NCI-H146 treated with DMSO at 0.1 percent for 48 hours (cell line): Measurements from ENCODE around the gene BIK.
"Not testable (repeated sequence)": the region's sequence is repeated elsewhere in the genome, so short reads cannot be mapped to it uniquely, and the experiment has no call there.

Experiments used
- DNase-seq: peaks from one replicate; lab custom pipeline; 2025; ENCODE audit not compliant: unreplicated experiment; lab: John Stamatoyannopoulos, UW

Gene BIK

DNA sequence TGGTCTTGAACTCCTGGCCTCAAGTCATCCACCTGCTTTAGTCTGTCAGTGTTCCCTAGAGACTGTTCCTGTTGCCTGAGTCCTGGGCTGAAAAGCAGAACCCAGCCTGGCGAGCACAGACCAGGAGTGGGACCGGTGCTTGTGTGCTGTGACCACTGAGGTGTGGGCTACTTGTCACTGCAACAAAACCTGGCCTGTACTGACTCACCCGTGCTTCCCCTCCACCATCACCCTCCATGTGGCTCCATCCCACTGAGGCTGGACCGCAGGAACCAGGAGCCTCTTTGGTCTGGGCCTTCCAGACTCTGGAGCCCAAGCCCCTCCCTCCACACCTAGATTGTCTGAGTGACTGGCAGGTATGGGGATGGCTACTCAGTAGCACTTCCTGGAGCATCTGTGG is 24.0 kb downstream of the BIK start:
- no peak for DNase-seq

- DNase-seq, result no peak
Measured at GRCh38 chr22:43135565-43135964, 25.0 kb downstream of the BIK start.

- DNase-seq, result no peak
Measured at GRCh38 chr22:43136255-43136654, 25.7 kb downstream of the BIK start.

DNA sequence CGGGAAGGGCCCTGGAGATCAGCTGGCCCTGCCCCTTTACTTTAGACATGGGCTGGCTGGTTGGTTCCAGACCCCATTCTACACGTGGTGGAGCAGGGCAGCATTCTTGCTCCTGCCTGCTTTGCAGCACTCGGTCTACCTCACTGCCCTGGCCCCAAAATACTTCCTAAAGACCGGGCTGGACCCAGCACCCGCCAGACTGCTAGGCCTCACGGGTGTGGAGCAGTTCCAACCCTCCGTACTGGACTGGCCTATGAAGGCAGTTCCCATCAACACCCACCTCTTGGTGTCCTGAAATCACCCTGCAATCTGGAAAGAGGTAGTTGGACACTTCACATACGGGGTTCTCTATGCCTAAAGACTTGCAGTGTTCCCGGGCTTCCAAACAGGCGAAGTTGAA is 26.3 kb downstream of the BIK start:
- no peak for DNase-seq

DNA sequence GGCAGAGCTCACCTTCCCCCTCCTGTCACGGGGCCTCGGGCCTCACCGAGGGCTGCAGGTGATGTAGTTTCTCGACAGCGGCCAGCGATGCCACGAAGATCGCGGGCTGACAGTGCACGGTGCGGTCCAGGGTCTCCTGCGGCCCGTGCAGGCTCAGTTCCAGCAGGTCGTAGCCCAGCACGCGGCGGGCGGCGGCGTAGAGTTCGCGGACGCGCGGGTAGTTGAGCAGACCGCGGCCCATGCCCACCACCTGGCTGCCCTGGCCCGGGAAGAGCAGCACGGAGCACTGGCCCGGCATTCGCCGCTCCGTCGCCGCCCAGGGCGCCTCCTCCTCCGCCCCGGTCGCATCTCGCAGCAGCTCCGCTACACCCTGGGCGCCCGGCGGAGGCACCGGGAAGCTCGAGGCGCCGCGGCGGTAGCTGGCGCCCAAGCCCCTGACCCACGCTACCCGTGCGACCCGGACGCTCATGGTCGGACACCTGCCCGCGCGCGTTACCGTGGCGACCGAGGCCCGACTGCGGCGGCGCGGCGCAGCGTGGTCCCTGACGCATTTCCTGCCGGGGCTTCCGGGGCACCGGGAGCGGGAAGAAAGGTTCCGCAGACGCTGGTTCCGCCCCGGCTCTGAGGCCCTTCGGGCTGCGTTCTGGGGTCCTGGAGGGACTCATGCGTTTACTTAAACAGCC is 32.5 kb downstream of the BIK start, which contains the start of gene MCAT:
MCAT (minus strand) TSS at position 519 of the 683 bp plus-strand sequence; CDS start at position 469, 50 bp downstream.
- DNase-seq, result peak; percentile 28

DNA sequence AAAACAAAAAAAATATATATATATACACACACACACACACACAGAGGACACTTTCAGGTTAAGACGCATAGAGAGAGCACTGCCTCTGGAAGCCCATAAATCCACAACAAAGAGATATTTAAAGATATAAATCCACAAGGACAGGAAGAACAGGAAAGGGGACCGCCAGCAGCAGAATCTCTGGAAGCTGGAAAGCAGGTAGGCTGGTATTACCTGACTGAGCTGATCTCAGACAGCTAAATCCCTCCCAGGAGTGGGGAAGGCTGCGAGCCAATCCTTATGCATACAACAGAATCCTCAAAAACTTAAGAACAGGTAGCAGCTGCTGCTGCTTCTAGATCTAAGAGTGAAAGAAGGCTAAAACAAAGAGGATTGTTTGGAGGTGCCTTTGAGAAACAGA is 34.4 kb downstream of the BIK start:
- DNase-seq, result no peak

- not testable (repeated sequence) for DNase-seq
Measured at GRCh38 chr22:43145371-43145770, 34.8 kb downstream of the BIK start.

GRCh38 chr22:43146332-43146731 is 35.8 kb downstream of the BIK start:
- DNase-seq, result not testable (repeated sequence)

GRCh38 chr22:43147821-43148220 is 37.3 kb downstream of the BIK start:
- DNase-seq, result no peak

DNA sequence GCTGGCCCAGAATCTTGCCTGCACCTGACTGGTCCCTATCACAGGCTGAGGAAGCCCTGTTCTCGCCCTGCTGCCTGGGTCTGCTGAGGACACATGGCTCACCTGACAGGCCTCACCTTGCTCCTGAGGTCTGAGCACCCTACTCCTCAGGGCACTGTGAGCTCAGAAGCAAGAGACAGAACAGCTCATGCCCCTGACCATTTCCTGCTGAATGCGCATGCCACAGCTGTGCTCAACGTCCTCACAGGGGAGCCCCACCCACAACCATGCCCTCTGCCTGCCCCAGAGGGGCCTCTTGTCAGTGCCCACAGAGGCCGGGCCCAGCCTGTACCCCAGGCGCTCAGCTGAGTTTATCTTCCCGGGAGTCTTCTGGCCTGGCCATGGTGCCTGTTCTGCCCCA is 38.0 kb downstream of the BIK start:
- no peak for DNase-seq

GRCh38 chr22:43150731-43151206 is 40.2 kb downstream of the BIK start:
- no peak for DNase-seq

DNA sequence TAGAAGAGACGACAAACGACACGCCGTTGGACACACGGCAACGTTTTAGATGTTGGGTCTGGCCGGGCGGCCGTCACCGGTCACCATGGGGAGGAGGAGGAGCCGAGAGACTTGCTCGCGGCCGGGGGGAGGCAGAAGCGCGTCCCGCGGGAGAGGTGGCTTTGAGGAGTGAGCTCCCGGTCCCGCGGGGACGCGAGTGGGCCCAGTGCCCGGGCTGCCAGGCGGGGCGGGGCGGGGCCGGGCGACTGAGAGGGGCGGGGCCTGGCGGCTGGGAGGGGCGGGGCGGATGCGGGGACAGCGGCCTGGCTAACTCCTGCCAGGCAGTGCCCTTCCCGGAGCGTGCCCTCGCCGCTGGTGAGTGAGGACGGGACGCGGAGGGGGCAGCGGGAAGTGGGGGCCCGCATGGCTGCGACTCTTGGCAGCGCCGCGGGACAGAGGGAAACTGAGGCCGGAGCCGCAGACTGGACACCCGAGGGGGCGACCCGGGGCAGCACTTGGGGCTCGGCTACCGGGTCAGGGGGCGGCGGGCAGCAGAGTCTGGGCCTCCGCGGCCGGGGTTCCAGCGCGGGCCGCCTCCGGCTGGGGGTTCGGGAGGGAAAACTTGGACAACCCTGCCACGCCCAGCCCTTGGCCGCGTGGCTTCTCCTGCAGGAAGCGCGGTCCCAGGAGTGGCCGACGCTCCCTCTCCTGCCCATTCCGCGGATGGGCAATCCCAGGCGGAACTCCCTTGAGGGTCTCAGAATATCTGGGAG is 40.9 kb downstream of the BIK start, which contains the start of gene TSPO:
TSPO (plus strand) TSS at position 309 of the 752 bp plus-strand sequence. CDS start 7,680 bp downstream, outside the sequence.
- DNase-seq, result no peak

DNA sequence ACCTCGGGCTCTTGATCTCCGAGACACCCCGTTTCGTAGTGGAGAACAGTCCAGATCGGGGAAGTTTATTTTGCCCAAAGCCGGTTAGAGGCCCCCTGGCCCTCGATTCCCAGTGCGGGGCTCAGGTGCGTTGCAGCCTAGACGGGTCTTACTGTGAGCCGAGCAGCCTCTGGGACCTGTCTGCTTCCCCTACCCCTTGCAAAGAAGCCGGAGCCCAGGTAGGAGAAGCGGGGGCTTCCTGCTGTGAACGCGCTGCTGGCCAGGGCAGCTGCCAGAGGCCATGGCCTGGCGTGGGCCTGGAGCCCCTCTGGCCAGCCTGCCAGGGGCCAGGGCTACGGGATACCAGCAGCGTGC is 41.4 kb downstream of the BIK start:
- DNase-seq, result no peak

- no peak for DNase-seq
Measured at GRCh38 chr22:43152357-43153071, 42.0 kb downstream of the BIK start.

- DNase-seq, result no peak
Measured at GRCh38 chr22:43153899-43154298, 43.3 kb downstream of the BIK start.

DNA sequence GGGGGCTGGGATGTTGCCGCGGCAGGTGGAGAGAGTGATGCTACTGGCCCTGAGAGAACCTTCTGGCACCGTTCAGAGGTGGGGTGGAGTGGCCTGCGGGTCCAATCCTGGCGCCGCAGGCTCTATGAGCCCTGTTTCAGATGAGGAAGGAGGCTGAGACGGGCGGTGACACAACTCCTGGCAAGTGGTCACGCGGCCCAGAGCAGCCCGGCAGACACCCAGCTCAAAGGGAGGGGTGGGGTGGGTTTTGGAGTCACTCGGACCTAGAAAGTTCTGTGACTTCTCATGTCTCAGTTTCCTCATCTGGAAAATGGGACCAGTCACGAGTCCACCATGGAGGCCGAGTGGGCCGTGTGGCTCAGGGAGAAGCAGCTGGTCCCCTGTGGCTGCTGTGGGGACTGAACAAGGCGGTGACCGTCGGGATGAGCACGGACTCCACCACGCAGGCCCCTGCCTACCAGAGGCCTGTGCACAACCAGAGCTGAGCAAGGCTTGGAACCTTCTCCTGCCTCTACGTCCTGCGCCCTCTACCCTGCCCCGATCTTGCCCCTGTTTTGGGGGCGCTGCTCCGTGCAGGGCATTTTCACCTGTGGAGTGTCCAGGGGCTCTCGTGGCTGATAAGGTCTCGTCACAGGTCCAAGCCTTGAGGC is 44.5 kb downstream of the BIK start:
- no peak for DNase-seq

GRCh38 chr22:43155789-43156188 is 45.2 kb downstream of the BIK start:
- DNase-seq, result no peak

- DNase-seq, result no peak
Measured at GRCh38 chr22:43156413-43156812, 45.9 kb downstream of the BIK start.

DNA sequence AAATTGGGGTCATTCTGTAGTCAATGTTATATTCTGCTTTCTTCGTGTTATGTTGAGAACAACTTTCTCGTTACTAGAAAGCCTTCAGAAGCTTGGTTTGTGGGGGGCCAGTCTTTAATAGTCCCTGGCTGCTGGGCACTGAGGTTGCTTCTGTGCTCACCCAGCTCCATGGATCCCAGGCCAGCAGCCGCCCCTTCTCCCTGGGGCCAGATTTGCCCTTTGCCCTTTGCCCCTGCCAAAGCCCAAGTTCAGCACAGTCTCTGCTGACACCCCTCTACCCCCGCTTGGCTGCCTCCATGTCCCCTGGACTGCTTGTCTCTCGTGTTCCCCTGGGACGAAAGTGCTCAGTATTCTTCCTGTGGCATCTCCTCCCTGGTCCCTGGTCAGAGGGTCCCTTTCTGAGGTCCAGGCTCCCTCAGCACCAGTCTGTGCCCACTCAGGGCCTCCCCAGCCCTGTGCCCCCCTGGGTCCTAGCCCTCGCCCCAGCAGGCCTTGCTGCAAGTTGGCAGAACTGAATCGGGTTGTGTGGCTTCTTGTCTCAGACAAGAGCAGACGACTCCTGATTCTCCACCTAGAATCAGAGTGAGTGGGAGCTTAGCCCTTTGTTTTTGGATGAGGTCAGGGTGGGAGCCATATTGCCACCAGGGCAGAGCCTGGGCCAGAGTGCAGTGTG is 47.5 kb downstream of the BIK start:
- no peak for DNase-seq

DNA sequence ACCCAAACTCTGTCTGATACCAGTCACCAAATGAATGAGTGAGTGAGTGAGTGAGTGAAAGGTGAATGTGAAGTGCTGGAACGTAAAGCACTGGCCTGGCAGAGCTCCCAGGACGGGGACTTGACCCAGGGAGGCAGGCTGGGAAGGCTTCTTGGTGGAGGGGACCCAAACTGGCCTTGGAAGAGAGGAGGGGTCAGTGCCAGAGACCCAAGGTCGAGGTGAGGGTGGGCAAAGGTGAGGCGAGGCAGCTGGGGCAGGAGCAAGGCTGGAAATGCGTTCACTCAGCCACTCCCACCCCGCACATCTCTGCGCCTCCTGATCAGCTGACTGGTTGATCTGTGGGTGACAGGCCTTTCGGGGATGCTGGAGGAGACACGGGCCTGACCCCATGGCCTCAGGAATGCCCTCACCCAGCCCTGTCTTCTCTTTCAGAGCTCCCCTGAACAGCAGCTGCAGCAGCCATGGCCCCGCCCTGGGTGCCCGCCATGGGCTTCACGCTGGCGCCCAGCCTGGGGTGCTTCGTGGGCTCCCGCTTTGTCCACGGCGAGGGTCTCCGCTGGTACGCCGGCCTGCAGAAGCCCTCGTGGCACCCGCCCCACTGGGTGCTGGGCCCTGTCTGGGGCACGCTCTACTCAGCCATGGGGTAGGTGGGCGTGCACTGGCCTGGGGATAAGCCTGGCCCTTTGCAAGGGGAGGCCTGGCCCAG is 48.4 kb downstream of the BIK start:
- no peak for DNase-seq
